SH-SY5Y (cell line): Measurements from ENCODE around the gene SLC39A8.

Source experiments
- GATA2 ChIP-seq: IDR thresholded peaks from 2 replicates; pipeline ENCODE4 v1.6.1; 2011; ENCODE audit warnings: mild to moderate bottlenecking, low read depth, low read length
- GATA3 ChIP-seq: IDR thresholded peaks from 2 replicates; pipeline ENCODE4 v1.6.1; 2011; ENCODE audit warnings: low read depth, mild to moderate bottlenecking, low read length, moderate library complexity

Gene SLC39A8

GRCh38 chr4:102318105-102318504 is 27.2 kb downstream of the SLC39A8 start:
- TF ChIP-seq GATA2 (no peak), GATA3 (no peak)

GRCh38 chr4:102317459-102317858 is 27.8 kb downstream of the SLC39A8 start:
- no peak for TF ChIP-seq GATA3
- no peak for TF ChIP-seq GATA2

GRCh38 chr4:102316585-102316984 is 28.7 kb downstream of the SLC39A8 start:
- TF ChIP-seq GATA2 (no peak), GATA3 (no peak)

- TF ChIP-seq GATA2 (no peak), GATA3 (no peak)
These were observed 29.8 kb downstream of the SLC39A8 start for GRCh38 chr4:102315532-102315931.

GRCh38 chr4:102312417-102312816 is 32.9 kb downstream of the SLC39A8 start:
- TF ChIP-seq GATA3 (no peak), GATA2 (no peak)

- TF ChIP-seq GATA3 (no peak), GATA2 (no peak)
These were observed 33.4 kb downstream of the SLC39A8 start for GRCh38 chr4:102311912-102312311.

- no peak for TF ChIP-seq GATA2
- TF ChIP-seq GATA3, result no peak
These were observed 33.9 kb downstream of the SLC39A8 start for GRCh38 chr4:102311407-102311806.

GRCh38 chr4:102308032-102308799 is 37.1 kb downstream of the SLC39A8 start:
- TF ChIP-seq GATA3 (no peak), GATA2 (no peak)

GRCh38 chr4:102305666-102306065 is 39.6 kb downstream of the SLC39A8 start:
- TF ChIP-seq GATA2 (no peak), GATA3 (no peak)

GRCh38 chr4:102302762-102303161 is 42.5 kb downstream of the SLC39A8 start:
- TF ChIP-seq GATA3, result no peak
- no peak for TF ChIP-seq GATA2

GRCh38 chr4:102301167-102301566 is 44.1 kb downstream of the SLC39A8 start:
- TF ChIP-seq GATA2, result no peak
- no peak for TF ChIP-seq GATA3

GRCh38 chr4:102299354-102300107 is 45.8 kb downstream of the SLC39A8 start:
- TF ChIP-seq GATA2, result no peak
- TF ChIP-seq GATA3, result no peak

GRCh38 chr4:102298716-102299115 is 46.6 kb downstream of the SLC39A8 start:
- TF ChIP-seq GATA2, result no peak
- no peak for TF ChIP-seq GATA3

- no peak for TF ChIP-seq GATA3
These were observed 50.0 kb downstream of the SLC39A8 start for GRCh38 chr4:102295153-102295862.
